Bronchial epithelial cell (primary cell): ENCODE data around the gene MCOLN1. TPM values are rescaled to one million over a fixed set of nuclear protein-coding genes. Genes with fewer than 3 reads are reported as not detected.
A peak's percentile ranks its signal among the peaks of the same experiment; 100 is the strongest.

Source experiments
- DNase-seq: peaks from one replicate; pipeline ENCODE4 v3.0.0-alpha.2; 2010; ENCODE audit warnings: low read depth
- FAIRE-seq: peaks from 2 replicates; lab custom pipeline; 2011; peaks lifted over from hg19 to GRCh38; lab: Jason Lieb, UNC
- H3K27me3 ChIP-seq: 2 replicates; pipeline ENCODE4 v1.5.1; 2011; ENCODE audit warnings: low read length; ENCODE audit not compliant: control insufficient read depth, insufficient read depth
- H3K36me3 ChIP-seq: 2 replicates; pipeline ENCODE4 v1.5.1; 2011; ENCODE audit warnings: low read length; ENCODE audit not compliant: control insufficient read depth, insufficient read depth
- H3K4me3 ChIP-seq: 2 replicates; pipeline ENCODE4 v1.5.1; 2011; ENCODE audit warnings: mild to moderate bottlenecking, low read depth, low read length, control low read depth
- CTCF ChIP-seq: IDR thresholded peaks from 2 replicates; pipeline ENCODE4 v1.5.1; 2011; ENCODE audit warnings: mild to moderate bottlenecking, moderate library complexity, low read length, control low read depth, inconsistent platforms; ENCODE audit not compliant: insufficient read depth, severe bottlenecking
- total RNA-seq: library from RNA; depleted of rRNA; stranded (reverse); fragments of >200 nt; gene quantifications from 2 replicates; pipeline ENCODE4 v1.2.1, GENCODE V29; 2014

MCOLN1 gene
- total RNA-seq, 1 donor from 2014 or later: 3.7 TPM

GRCh38 chr19:7509625-7510024 lies 12.8 kb upstream of the MCOLN1 start:
- no peak for DNase-seq

GRCh38 chr19:7512400-7512851 lies 10.0 kb upstream of the MCOLN1 start:
- Histone ChIP-seq H3K4me3 (no peak overlapping the region), H3K27me3 (no peaks in the 10 kb centered on the region), H3K36me3 (no peaks in the 10 kb centered on the region)
- FAIRE-seq (no peak), DNase-seq (no peak)
- TF ChIP-seq CTCF: no peak

More at GRCh38 chr19:7509625-7510024, 12.8 kb upstream of the MCOLN1 start:
- FAIRE-seq: no peak
- Histone ChIP-seq H3K36me3 (no peaks in the 10 kb centered on the region), H3K27me3 (no peaks in the 10 kb centered on the region), H3K4me3 (no peak overlapping the region)
- TF ChIP-seq CTCF: no peak

GRCh38 chr19:7513809-7514642 lies 8.4 kb upstream of the MCOLN1 start:
- no peak overlapping the region for H3K4me3 ChIP-seq
- no peak for TF ChIP-seq CTCF
- DNase-seq (no peak), FAIRE-seq (peak; percentile 18)
- H3K27me3 ChIP-seq: no peaks in the 10 kb centered on the region
- H3K36me3 ChIP-seq: no peaks in the 10 kb centered on the region

- DNase-seq (no peak), FAIRE-seq (no peak)
- TF ChIP-seq CTCF: no peak
- no peak overlapping the region for H3K4me3 ChIP-seq
- no peaks in the 10 kb centered on the region for H3K27me3 ChIP-seq
- no peaks in the 10 kb centered on the region for H3K36me3 ChIP-seq
Observed at GRCh38 chr19:7515110-7515644, 7.2 kb upstream of the MCOLN1 start.

GRCh38 chr19:7515645-7516151 lies 6.7 kb upstream of the MCOLN1 start, which contains the start of gene ZNF358:
ZNF358 (plus strand) TSS chr19:7516103; CDS start chr19:7519243, 3,140 bp downstream.
- H3K36me3 ChIP-seq: no peaks in the 10 kb centered on the region
- no peak for TF ChIP-seq CTCF
- peak within 1 kb of the TSS; percentile 46 for H3K4me3 ChIP-seq
- DNase-seq (no peak), FAIRE-seq (no peak)
- no peaks in the 10 kb centered on the region for H3K27me3 ChIP-seq
